Stimulated activated CD8-positive, alpha-beta memory T cell treated with anti-CD3 and anti-CD28 coated beads, Interleukin-12 subunit alpha, Interleukin-12 subunit beta, amount 100 ng/mL, for 24 hours (primary cell): Measurements from ENCODE around the gene PTPRB.

Experiments used
- DNase-seq: peaks from one replicate; pipeline ENCODE4 v3.0.0-alpha.2; 2020; ENCODE audit errors: extremely low read depth

The PTPRB gene

GRCh38 chr12:70592664-70593063 lies 44.6 kb downstream of the PTPRB start:
- DNase-seq, result no peak

DNA sequence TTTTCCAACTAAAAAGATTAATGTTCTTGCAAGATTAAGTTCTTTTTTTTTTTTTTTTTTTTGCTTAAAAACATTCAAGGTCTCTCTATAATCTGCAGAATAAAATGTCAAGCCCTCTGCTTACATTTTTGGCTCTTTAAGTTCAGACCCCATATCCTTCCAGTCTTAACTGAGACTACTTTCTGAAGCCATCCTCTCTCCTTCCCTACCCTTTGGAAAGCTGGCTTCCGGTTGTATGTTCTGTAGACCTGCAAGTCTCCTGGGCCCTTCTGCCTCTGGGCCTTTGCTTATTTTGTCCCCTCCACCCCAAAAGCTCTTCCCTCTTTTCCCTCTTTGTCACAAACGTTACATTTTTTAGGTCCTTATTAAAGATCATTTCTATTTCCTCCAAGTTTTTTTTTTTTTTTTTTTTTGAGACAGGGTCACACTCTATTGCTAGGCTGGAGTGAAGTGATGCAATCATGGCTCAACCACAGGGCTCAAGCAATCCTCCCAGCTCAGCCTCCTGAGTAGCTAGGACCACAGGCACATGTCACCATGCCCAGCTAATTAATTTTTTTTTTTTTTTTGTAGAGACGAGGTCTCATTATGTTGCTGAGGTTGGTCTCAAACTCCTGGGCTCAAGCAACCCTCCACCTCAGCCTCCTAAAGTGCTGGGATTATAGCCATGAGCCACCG lies 46.5 kb downstream of the PTPRB start:
- DNase-seq, result no peak

GRCh38 chr12:70590051-70590450 lies 47.2 kb downstream of the PTPRB start:
- DNase-seq, result peak; percentile 14

DNA sequence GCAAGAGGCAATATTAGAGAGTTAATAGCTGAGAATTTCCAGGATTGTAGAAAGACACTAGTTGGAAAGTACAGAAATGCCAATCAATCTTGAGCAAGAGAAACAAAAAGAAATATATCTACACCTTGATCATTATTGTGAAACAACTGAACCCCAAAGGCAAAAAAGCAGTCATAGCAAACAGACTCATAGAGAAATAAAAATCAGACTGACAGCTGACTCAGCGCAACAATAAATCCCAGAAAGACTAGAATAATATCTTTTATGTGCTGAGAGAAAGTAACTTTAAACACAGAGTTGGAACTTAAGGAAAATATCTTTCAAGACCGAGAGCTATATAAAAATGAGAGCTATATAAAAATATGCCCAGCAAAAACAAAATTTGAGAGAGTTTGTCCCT lies 52.9 kb downstream of the PTPRB start:
- no peak for DNase-seq

DNA sequence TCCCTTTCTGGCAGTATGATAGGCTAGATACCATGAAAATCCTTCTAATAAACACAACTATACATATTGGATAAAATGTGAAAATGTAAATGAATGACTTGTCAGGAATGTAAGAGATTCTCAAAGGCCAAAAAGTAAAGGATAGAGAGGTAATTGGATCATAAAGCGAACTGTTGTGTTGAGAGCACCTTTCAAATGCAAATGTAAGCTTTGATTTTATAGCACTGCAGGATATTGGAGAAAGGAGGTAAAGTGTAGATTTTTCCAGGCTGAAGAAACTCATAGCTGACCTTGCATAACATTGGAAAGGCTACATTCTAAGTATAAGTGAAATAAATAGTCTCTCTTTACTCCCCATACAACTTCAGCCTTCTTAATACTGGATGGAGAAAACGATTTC lies 54.0 kb downstream of the PTPRB start:
- no peak for DNase-seq

DNA sequence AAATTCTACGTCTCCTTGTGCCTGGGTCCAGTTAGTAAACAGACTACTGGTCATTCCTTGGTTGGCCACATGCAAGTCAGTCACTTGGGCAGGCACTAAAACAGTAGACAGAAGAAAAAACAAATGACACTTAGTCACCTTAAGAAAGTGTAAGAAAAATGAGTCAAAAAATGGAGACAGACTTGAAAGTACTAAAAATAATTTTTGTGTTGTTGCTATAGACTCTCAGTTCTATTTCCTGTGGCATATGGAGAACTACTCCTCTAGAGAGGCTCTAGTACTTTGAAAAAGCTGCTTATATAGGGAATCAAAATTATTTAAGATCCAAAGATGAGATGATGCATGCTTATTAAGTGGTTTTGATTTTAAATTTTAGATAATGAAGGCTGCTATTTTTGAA lies 56.0 kb downstream of the PTPRB start:
- DNase-seq, result no peak

- DNase-seq, result no peak
Measured at GRCh38 chr12:70577283-70577634, 60.0 kb downstream of the PTPRB start.

- no peak for DNase-seq
Measured at GRCh38 chr12:70576341-70577282, 60.6 kb downstream of the PTPRB start.

GRCh38 chr12:70571705-70572268 lies 65.4 kb downstream of the PTPRB start:
- no peak for DNase-seq

- no peak for DNase-seq
Measured at GRCh38 chr12:70571029-70571428, 66.2 kb downstream of the PTPRB start.

DNA sequence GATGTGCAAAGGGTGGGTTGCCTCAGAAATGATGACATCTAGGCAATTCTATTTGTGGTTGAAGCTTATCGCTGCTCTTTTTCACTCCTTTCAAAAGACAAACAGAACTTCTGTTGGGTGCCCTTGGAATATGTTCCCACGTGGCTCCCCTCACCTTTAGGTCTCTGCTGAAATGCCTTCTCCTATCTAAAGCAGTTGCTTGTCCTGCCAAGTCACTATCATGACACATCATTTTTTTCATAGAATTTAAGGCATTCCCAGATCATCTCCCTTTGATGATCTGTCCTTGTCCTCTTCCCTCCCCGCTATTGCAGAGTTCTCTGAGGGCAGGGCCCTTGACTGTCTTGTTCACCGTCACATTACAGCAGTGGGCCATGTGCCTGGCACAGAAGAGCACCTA lies 75.7 kb downstream of the PTPRB start:
- DNase-seq, result no peak

GRCh38 chr12:70560671-70561070 lies 76.6 kb downstream of the PTPRB start:
- no peak for DNase-seq

- no peak for DNase-seq
Measured at GRCh38 chr12:70559390-70559789, 77.8 kb downstream of the PTPRB start.

DNA sequence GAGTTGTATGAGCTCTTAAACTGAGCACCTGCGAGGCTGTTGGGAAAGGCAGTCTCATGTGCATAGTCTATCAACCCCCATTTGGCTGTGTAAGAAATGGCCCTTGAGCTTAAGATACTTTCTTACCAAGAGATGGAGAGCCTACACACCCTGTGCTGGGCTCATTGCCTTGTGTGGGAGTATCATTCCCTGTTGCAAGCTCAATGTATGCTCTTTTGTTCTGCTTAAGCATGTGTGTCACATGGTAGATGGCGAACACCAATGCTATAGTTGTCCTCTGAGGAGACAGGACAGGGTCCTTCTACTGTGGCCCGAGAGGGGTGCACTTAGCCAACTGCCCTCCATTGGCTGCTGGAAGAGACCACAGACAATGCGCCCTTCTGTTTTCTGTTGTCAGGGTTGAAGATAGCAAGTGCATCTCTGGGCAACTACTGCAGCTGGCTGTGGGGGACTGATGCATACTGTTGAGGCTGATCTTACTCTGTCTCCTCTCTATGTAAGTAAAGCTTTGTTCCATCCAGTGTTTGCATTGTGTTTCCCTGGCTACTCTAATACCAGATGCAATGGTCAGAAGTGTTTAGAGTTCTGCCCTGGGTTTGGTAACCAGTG lies 79.5 kb downstream of the PTPRB start:
- DNase-seq, result no peak

DNA sequence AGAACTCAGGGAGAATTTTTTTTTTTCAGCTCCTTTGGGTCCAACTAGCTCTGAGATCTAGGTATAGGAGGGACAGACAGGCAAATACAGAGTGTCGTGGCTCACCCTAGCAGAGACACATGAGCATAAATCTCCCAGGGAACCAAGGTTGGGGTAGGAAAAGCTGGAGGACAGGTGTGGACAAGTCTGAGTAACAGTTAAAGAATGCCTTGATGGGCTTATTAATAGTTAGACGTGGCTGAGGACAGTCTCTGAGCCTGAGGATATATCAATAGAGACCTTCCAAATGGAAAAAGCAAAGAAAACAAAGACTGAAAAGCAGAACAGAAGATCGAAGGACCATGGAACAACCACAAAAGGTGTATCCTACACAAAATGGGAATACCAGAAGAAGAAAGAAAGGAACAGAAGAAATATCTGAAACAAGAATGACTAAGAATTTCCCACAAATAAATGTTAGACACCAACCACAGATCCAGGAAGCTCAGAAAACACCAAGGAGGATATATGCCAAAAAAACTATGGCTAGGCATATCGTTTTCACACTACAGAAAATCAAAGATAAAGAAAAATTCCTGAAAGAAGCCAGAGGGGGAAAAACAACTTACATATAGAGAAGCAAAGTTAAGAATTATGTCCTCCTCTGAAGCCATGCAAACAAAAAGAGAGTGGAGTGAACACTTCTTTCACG lies 80.9 kb downstream of the PTPRB start:
- DNase-seq, result no peak

- DNase-seq, result no peak
Measured at GRCh38 chr12:70555081-70555480, 82.1 kb downstream of the PTPRB start.

DNA sequence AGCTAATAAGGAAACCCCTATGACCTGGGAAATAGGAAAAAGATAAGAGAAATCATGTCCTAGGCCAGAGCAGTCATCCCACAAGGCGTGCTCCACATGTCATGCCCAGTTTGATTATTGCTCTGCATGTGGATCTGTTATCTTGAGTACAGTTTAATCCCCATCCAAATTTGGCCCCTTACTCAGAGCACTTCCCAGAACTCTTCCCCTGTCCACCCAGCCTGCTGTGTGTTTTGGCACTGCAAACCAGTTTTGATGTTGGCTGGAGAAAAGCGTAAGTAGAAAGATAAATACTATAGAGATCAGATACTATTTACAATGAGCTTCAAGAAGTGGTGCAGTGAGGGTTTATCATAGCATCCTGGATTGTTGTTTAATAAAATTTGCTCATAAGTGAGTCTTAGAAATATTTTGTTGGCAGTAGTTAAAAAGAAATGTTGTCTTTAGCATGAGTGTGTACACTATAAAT lies 83.8 kb downstream of the PTPRB start:
- DNase-seq, result no peak

GRCh38 chr12:70551731-70552130 lies 85.5 kb downstream of the PTPRB start:
- DNase-seq, result no peak

- no peak for DNase-seq
Measured at GRCh38 chr12:70550180-70550577, 87.0 kb downstream of the PTPRB start.

- DNase-seq, result no peak
Measured at GRCh38 chr12:70549340-70550179, 87.7 kb downstream of the PTPRB start.

DNA sequence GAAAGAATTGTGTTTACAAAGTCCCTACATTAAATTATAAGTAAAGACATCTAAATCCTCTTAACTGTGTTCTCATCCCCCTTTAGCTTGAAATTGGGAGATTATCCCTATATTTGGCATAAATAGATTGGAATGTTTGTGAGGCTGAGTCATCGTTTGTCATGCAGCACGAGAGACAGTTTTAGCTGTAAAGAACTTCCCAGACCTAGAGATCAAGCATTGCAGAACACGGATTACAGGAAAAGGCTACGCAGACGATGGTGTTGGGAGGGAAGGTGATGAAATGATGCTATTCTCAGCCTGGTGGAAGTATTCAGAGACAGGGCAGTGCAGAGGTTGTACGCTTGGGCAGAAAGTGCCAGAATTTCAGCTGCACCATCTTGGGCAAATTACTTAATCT lies 93.8 kb downstream of the PTPRB start:
- no peak for DNase-seq
